ENCODE measurements around the gene QRFP.
"Not testable (repeated sequence)": the region's sequence is repeated elsewhere in the genome, so short reads cannot be mapped to it uniquely, and the experiment has no call there.

The QRFP gene

DNA sequence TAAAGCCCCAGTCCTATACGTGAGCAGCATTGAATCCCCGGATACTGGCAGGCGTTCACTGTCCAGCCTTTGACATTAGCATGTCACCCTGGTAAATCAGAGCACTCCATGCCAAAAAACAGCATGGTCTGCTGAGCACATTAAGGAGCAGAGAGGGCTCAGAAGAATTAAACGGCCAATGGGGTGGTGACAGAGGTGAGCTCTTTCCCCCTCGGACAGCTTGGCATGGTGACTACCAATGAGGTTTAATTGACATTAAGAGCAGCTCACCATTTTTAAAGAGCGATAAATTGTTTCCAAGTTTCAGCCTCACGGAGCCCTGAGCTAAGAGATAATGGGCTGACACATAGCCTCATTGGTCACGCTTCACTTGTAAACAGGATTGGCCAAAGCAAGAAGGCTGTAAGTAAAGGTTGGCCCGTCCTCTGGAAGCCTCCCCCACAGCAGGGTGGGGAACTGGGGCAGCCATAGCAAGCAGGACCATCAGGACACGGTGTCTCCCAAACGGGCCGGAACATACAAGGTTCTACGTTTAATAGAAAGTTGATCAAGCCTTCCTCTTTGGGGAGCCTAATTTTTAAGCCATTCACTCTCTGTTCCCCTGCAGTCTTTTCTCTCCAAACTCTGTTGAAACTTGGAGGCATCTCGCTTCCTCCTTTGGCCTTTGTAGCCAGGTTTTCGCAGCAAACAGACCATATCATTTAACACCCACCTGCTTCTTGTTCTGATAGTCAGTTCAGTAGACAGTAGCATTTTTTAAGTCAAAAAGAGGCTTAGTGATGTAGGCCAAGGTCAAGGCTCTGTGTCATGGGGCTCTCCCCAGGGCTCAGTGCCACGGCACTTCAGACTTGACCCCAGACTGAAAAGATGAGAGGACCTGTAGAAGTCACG, 25.9 kb downstream of the QRFP start:
- no peak for DNase-seq

- no peak for DNase-seq
Measured at GRCh38 chr9:130869250-130869649, 27.4 kb downstream of the QRFP start.

DNA sequence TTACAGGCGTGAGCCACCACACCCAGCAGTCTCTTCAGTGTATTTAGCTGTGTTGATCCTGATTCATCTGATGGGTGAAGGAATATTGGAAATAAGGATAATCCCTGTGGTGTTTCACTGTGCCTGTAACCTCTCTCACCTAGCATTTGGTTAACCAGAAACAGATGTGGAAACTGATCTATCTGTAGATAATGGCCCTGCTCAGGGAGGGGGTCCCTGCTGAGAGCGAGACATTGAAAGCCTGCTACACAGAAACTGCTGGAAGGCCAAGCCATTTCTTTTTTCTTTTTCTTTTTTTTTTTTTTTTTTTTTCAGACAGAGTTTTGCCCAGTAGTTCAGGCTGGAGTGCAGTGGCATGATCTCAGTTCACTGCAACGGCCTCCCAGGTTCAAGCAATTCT, 28.4 kb downstream of the QRFP start:
- no peak for DNase-seq

DNA sequence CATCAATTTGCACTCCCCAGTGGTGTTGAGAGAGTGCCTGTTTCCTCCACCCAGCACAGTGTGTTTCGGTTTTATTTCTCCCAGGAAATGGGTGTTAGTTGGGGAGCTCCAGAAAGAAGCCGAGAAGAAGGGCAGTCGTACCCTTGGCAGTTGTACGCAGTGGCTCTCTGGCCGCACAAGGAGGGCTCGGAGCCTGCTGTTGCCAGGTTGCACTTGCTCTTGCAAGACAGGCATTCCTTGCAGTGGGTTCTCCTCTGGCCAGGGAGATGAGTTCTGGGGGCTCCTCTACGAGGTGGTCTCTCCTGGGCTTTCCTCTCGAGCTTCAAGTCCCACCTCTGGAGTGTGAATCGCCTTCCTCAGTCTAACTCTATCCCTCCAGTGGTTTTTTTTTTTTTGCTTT, 29.1 kb downstream of the QRFP start:
- DNase-seq: no peak

DNA sequence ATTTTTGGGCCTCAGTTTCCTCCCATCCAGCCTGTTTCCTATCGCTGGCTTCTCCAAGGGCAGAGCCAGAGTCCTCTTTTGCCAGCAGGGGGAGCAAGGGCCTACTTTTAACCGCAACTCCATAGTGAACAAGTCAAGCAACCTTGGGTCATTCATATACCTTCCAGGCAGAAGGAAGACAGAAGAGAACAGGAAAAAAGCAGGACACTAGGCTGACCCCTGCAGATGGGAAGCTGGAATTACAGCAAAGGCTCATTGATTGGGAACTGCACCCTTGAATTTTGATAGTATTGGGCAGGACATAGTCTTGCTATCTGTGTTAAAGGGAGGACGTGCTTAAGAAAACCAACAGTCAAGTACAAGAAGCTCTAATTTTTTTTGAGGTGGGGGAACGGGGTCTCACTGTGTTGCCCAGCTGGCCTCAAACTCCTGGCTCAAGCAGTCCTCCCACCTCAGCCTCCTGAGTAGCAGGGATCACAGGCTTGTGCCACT, 30.1 kb downstream of the QRFP start:
- DNase-seq: peak; percentile 78

DNA sequence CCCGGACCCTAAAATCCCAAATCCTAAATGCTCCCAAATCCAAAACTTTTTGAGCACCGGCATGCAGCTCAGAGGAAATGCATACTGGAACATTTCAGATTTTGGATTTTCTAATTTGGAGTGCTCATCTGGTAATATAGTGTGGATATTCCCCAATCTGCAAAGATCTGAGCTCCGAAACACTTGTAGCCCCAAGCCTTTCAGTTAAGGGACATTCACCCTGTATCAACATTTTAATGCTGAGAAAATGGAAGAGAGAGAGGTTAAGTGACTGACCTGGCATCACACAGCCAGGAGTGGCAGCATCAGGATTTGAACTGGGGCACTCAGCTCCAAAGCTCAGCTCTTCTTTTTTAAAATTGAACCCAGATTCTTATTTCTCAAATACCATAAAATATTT, 30.7 kb downstream of the QRFP start:
- no peak for DNase-seq

DNA sequence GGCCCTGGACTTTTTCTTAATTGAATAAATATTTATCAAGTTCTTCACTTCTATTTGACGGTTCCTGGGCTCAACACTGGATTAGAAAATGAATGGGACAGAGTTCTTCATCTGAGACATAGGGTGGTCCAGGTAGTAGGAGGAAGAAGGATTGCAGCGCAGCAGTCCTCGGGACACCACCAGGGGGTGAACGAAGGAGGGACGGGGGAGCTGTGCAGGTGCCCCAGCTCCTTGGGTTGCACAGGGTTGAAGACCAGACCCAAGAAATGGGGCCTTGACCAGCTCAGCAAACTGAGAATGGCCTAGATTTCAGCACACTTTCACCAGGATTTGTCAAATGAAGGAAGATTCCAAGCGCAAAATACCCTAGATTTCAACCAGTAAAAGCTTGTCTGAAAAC, 32.1 kb downstream of the QRFP start:
- DNase-seq: no peak

DNA sequence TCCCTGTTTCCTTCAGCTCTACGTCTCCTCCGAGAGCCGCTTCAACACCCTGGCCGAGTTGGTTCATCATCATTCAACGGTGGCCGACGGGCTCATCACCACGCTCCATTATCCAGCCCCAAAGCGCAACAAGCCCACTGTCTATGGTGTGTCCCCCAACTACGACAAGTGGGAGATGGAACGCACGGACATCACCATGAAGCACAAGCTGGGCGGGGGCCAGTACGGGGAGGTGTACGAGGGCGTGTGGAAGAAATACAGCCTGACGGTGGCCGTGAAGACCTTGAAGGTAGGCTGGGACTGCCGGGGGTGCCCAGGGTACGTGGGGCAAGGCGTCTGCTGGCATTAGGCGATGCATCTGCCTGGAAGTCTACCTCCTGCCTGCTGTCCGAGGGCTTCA, 33.9 kb downstream of the QRFP start:
- no peak for DNase-seq

DNA sequence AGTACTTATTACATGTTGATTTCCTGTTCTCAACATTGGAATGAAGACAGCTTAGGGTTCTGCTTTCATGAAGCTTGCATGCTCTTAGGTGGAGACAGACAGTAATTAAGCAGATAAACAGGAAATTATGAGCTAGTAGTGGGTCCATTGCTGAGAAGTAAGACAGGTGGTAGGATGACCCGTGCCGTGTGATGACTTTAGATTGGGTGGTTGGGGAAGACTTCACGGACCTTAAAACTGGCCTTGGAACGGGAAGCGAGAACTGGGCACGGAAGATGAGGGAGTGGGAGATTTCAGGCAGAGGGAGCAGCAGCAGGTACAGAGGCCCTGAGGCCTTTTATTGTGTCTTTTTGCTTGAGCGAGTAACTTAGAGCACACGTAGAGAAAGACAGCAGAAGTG, 34.4 kb downstream of the QRFP start:
- DNase-seq: no peak

DNA sequence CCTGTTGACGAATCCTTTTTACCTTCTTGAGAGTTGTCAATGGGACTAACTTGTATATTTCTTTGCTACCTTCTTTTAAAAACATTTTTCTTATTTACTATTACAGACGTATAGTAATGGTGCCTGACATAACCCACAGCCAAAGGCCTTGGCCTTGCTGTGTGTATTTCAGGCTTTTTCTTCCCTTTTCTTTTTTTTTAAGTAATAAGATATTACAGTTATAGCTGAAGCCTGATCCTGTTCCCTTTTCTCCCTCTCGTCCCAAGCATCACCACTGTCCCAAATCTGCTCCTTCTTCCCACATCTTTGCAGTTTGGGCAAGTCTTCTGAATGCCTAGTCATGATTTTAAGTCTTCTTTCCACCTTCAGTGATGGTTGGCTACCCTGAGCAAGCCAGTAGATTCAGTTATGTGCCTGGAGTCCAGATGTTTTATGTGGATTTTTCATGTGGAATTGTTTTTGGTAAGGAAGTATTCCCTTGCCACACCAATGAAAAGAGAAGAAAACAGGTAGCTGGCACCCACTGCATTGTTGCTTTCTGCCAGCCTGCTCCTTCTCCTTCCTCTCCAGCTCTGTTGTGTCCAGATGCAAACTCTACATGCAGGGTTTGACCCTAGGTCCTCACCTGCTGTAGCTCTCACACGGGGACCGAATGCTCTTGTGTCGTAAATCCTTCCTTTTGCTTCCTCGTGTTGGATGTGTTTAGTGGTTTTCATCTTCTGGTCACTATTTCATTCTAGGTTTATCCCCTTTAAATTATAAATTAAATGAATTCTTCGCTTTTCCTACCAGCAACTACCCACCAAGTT, 35.0 kb downstream of the QRFP start:
- DNase-seq: no peak

GRCh38 chr9:130860458-130861316, 35.9 kb downstream of the QRFP start:
- DNase-seq: peak; percentile 86

DNA sequence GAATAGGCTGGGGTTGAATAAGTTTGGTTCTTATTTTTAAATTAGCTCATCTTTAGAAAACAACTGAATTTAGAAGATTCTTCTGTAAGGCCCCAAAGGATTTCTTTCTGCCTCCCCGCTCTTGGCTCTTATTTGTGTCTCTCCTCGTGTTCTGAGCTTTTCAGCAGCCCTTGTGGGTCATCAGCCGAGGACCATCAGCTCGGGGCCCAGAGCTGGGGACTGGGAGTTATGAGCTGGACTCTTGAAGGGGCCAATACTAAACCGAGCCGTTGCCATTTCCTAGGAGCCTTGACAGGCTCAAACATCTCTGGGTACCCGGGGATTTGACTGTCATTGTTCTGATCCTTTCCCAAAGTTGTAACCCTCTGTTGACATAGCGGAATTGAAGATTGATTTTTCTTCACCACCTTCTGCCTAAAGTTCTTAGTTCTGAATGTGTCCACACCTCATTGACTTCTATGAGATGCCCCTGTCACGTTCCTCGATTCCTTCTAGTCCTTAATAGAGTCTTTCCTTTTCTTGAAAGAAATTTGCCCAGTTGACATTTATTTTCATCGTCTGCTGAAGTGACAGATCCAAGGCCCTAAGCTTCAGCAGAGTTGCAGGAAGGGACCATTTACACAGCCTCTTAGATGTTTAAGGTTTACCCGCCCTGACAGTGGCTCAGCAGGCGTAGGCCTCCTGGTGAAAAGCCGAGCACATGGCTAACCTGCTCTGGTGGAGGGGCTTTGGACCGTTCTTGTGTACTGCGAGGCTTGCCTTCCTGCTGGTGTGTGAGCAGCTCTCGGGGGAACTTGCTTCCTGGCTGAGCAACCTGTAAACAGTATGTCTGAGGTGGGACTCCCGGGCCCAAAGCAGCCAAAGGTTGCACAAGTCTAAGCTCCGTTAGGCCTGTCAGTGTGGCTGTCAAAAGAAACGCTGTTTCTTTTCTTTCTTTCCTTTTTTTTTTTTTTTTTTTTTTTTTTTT, 37.6 kb downstream of the QRFP start:
- peak; percentile 39 for DNase-seq

DNA sequence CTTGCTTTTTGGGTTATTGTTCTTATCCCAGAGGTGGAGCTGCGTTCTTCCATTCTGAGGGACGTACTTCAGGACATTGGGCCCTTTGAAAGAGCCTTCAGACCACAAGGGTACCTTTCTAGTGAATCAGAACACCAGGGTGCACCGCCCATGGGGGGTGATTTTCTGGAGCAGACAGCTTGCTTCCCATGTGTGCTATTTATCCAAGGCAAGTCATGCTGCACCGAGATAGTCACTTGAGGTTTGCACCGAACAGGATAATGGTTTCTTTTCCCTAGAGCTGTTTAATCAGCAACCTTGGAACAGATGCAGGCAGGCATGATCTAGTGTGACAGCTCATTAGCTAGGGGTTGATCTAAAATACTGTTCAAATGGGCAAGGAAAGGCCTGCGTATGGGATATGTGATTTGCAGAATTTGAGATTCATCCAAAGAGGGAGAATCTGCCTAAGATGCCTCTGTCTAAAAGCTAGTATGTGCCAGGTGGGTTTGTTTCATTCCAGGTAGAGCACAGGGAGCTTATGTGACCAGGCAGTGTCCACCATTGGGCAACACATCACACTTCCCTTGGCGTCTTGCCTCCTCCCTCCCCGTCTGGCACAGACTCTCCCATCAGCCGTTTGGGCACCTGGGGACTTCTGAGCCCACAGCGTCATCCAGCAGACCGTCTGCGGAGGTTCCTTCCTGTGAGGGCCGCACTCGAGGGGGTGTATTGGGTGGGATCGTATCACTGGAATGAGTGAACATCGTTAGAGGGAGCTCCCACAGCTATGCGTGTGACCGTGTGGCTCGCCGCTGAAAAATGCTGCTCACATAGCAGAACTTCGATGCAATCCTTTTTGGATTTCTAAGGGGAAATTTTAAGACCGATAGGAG, 38.5 kb downstream of the QRFP start:
- DNase-seq: peak; percentile 72

DNA sequence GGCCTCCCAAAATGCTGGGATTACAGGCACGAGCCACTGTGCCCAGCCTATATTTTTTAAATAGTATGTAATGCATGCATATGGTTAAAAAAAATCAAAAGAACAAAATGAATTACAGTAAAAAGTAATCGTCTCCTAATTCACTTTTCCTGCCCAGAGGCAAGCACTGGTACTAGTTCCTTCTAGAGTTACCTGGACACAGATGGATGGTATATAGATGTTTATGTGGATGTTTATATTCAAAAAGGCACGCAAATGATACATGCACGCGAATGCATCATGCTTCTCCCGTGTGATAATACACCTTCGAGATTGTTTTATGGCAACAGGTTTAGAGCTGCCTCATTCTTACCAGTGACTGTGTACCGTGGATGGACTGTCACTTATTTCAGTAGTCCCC, 40.1 kb downstream of the QRFP start:
- no peak for DNase-seq

GRCh38 chr9:130854835-130855234, 41.8 kb downstream of the QRFP start:
- DNase-seq: no peak

GRCh38 chr9:130854092-130854491, 42.5 kb downstream of the QRFP start:
- DNase-seq: no peak

DNA sequence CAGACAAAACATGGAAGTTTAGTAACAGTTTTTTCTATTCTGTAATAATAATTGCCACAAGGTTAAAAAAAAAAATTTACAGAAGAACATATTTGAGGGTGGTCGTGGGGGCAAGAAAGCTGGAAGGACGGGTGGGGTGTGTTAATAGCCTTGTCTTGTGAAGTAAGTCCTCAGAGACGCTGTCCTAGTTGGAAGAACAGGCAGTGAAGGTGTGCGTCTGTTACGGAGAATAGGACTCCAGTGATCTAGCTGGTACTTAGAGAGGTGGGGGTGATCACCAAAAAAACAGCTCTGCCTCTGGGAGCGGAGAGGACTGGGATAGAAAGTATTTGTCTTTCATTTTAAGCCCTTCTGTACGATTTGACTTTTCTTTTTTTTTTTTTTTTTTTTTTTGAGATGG, 43.8 kb downstream of the QRFP start:
- no peak for DNase-seq

GRCh38 chr9:130849356-130849755, 47.3 kb downstream of the QRFP start:
- DNase-seq: no peak

- not testable (repeated sequence) for DNase-seq
Measured at GRCh38 chr9:130848514-130848913, 48.1 kb downstream of the QRFP start.
